HUDEP-2 (cell line): ENCODE measurements around the gene LUZP1.

ENCODE experiments used
- DNase-seq, 76 experiments: peaks; one replicate each; lab custom pipeline; 2025; ENCODE audit not compliant: unreplicated experiment in 76 of 76; lab: John Stamatoyannopoulos, UW

Gene LUZP1

DNA sequence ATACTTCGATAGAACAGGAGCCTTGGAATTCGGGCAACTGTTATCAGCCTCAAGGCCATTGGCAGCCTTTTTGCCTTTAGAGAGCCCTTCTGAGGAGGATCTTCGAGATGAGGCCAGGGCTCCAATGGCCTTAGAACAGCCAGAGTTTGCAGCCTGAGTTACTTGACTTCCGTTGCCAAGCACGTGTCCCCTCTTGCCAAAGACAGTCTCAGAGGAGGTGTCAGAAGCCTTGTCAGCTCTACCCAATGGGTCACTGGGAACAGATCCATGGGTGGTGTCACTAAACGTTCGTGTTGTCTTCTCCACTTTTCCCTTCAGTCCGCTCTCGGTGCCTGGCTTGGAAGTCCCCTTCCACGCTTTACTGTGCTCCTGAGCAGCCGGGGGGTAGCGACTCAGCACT lies 76.2 kb downstream of the LUZP1 start:
- DNase-seq: no peak

DNA sequence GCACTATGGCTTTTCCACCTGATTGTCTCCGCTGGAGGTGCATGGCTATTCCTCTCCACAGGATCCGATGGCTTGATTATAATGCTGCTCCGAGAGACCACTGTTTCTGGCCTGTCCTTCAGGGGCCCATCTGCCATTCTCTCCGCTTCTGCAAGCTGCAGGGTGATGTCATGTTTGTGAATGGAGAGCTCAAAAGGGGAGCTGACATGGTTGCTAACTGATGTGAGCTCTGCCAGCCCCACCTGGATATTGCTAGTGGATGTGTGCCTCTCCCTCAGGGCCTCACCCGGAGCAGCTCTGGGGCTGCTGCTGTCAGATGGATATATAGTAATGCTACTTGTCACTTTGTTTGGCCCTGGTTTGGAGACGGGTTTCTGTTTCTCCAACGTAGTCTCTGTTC lies 77.1 kb downstream of the LUZP1 start:
- DNase-seq: no peak

DNA sequence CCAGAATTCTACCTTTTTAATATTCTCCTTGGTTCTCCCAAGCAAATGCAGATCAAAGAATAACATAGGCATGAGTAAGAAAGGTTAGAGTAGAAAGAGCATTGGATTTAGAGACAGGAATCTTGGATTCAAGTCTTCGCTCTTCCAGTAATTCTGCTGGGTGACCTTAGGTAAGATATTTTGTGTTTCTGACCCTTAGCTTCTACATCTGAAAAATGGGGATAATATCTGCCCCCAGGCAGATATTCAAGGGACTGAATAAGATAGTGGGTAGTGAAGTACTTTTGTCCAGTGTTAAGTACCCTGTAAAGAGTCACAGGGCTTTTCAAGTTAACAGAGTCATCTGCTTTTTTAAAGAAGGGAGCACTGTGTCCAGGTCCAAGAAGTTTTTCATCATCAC lies 78.6 kb downstream of the LUZP1 start:
- DNase-seq: no peak

DNA sequence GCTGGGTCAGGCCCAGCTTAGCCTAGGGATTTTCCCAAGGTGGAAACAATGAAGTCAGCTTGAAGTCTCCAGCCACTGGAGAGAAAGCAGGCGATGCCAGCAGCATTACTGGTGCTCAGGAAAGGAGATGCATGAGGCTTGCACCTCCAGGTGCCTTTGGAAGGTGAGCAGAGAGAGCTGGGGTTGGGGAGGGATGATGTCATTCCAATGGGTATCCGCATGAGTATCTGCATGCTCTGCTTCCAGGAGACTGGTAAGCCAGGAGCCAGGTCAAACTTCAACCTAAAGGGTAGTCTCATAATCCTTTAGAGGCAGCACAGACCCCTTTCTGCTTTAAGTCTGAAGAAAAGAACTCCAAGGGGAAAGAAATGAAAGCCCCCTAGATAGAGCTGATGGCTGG lies 80.6 kb downstream of the LUZP1 start:
- DNase-seq: no peak

DNA sequence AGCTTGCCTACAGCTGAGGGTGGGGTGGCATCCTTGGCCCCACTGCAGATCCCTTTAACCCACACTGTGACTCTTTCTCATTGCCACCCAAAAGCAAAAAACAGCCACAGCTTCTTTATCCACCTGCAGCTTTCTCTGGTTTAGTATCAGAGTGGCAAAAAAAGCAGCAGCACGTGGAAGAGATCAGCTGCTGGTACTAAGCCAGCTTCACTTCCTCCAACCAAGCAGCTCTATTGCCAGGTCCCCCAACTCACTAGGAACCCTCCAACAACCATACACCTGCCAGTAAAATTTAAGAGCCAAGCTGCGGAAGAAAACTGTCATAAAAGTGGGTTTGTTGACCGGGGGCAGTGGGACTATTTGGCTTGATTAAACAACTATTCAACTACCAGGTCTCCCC lies 83.0 kb downstream of the LUZP1 start:
- DNase-seq: no peak

DNA sequence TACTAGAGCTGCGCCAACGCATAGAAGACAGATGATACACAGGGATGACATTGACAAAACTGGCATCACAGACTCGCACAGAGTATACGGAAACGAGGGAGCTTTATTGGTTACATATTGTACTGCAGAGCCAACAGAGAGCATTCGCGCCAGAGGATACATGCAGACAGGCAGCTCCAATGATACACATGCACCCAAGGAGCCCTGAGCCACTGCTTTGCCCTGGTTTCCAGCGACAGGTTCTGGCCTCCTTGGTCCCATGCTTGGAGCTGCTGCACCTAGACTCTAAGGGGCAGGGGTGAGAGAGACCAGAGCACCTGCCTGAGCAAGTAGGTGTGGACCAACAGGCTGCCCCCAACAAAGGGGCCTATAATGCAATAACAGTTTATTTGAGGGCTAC lies 83.8 kb downstream of the LUZP1 start:
- DNase-seq: no peak

DNA sequence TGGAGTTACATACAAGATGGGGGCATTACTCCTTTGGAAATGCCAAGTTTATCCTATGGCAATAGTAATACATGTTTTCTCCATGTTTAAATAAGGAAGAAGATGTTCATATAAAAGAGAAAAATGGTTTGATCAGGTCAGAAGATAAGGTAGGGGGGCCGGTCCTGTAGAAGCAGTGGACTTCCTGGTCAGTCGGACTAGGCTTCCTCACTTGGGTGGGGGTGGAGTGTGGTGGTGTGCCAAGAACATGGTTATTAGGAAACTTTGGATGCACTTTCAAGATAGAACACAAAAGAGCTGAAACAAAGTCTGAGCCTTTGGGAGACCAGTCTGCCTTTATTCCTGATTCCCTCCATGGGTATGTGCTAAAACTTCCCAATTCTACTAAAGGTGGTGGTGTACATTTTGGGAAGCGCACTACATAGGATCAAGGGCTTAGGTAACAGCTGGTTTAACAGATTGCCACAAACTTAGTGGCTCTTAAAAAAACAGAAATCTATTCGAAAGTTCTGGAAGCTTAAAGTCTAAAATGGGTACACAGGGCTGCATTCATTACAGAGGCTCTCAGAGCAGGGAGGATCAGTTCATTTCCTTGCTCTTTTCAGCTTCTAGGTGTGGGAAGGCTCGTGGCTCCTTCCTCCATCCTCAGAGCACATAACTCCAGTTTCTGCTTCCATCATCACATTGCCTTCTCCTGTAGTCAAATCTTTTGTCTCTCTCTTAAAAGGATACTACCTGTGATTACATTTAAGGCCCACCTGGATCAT lies 84.8 kb downstream of the LUZP1 start:
- no peak for DNase-seq

DNA sequence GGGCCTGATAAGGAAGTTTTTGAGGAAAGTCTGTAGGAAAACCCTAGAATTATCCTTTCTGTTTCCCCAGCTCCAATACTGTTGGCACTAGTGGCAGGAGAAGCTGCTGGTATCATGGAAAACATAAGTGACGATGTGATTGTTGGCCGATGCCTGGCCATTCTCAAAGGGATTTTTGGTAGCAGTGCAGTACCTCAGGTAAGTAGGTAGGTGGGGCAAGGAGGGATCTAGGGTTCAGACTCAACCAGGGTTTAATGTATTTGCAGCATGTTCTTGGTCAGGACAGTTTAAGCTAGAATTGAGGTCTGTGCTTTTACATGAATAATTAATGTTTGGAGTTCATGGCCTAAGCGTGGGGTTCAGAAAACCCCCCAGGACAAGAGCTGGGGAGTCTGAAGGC lies 87.3 kb downstream of the LUZP1 start:
- no peak for DNase-seq

DNA sequence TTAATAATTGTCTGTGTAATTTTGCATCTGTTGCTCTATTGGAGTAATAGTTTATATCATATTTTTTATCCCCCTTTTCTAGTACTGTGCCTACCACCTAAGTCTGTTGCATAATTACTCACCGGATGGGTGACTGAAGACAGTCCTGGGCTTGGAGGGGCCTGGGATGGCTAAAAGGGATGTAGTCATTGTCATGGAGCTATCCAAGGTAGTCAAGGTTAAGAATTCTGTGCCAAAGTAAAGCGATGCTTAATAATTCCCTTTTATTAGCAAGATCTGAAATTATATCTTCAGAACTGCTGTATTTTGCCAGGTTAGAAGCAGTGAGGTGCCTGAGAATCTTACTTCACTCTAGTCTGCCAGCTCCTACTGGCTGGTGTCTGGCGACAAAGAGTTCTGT lies 87.8 kb downstream of the LUZP1 start:
- no peak for DNase-seq

DNA sequence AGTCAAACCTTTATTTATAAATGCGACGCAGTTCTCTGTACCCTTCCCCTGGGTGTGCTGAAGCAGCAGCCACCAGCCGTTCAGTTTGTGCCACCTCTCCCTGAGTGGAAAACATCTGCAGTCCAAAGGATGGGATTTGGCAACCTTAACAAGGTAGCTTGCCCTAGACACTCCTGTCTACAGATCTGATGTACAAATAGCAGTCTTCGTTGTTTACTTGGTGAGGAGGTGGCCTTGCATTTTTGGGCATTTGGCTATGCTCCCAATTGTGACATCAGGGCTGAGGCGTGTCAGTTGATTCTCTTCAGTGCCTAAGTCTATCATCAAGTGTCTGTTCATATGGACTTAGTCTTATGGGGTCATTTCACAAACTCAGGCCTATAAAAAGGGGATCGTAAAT lies 89.6 kb downstream of the LUZP1 start:
- no peak for DNase-seq

DNA sequence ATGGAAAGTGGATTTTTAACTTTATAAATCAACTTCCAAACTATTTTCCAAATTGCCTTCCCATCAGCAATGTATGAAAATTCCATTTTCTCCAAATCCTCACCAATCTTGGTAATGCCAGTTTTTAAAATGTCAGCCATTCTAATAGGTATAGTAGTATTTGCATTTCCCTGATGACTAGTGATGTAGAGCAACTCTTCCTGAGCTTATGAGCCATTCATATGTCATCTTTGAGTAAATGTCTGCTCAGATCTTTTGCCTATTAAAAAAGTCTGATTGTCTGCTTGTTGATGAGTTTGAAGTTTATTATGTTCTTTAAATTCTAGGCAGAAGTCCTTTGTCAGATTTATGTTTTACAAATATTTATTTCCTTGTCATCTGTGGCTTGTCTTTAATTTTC lies 94.6 kb downstream of the LUZP1 start:
- DNase-seq: no peak

DNA sequence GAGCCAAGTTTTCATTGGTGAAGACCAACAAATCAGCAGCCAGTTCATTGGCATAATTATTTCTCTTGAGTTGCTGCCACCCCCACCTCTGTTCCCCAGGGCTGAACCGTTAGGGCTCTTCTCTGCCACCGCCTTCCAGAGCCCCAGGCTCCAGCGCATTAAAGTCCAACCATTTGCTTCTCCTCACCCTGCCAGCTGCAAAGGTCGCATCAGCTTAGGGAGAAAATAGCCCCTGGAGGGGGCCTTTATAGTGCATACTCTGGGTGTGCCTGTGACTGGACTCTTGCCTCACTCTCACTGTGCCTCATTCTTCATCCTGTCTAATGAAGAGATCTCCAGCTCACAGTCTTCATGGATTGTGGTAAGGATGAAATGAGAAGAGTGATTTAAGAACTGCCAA lies 99.0 kb downstream of the LUZP1 start:
- DNase-seq: no peak

DNA sequence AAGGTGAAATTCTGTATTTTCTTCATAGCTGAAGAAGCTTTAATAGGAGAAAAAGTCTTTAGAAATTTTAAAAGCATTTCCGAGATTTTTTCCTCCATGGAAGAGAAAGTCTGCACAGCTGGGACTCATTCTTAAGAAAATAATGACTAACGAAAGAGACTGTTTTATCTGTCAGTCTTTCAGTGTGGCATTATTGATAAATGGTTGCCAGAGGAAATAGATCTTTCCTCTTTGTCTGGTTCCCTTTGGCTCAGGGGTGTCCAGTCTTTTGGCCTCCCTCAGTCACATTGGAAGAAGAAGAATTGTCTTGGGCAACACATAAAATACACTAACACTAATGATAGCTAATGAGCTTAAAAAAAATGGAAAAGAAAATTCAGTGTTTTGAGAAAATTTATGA lies 99.5 kb downstream of the LUZP1 start:
- no peak for DNase-seq

DNA sequence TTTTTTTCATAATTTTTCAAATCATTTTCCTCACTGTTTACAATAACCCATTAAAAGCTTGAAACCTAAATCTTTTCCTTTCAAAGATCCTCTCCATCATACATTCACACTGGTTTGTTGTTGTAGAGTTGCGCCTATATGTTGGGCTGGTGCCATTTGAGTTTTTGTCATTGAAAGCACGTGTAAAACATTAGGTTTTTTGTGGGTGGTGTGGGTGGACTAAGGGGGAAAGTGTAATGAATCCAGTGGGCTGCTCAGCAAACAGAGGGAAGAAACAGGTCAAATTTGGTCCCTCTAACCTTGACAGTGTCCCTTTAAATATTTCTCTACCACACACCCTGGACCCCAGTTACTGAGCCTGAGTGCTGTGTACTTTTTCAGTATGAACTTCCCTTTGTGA lies 102.6 kb downstream of the LUZP1 start:
- DNase-seq: no peak

DNA sequence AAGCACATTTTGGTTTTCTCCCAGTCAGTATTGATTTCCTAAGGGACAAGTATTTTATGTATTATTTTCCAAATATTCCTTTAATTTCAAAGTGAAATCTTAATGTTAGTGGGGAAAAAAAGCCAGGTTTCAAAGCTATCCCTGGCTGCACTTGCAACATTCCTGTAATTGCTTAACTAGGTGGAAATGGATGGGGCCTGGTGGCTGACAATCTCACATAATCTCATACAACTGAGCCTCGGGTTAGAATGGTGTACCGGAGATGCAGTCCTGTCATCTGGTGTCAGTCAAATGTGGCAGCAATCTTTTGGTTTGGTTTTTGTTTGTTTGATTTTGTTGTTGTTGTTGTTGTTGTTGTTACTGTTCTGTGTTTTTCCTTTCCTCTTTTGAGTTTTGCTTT lies 103.3 kb downstream of the LUZP1 start:
- DNase-seq: no peak

DNA sequence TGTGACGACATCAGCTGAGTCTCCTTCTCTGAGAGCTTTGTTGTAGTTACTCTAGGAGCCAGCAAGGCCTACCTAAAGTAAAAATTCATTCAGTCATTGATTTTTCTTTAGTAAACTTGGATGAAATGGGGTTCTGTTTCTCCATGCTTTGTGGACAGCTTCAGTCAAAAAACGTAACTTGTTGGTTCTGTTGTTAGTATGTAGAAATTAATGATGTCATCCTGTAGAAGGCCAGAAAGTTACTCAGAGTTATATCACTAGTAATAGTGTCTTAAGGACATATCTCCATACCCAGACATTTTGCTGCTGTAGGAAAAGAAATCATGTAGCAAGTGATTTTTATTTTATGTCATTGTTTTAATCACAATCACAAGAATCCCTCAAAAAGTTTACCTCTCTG lies 106.4 kb downstream of the LUZP1 start:
- DNase-seq: no peak

DNA sequence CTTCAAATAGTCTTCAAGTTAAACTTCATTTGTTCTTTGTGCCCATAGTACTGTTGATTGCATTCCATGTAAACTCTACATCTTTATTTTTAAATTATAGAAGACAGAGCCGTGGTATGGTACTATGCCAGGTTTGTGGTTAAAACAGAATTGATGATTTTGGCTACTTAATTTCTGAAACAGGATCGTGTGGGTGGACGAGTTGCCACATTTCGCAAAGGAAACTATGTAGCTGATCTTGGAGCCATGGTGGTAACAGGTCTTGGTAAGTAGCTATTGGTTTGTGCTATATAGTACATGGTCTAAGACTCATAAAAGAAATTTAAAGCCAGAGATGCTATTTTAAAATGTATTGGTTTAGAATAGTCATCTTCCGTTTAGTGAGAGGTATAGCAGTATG lies 111.4 kb downstream of the LUZP1 start:
- DNase-seq: no peak

DNA sequence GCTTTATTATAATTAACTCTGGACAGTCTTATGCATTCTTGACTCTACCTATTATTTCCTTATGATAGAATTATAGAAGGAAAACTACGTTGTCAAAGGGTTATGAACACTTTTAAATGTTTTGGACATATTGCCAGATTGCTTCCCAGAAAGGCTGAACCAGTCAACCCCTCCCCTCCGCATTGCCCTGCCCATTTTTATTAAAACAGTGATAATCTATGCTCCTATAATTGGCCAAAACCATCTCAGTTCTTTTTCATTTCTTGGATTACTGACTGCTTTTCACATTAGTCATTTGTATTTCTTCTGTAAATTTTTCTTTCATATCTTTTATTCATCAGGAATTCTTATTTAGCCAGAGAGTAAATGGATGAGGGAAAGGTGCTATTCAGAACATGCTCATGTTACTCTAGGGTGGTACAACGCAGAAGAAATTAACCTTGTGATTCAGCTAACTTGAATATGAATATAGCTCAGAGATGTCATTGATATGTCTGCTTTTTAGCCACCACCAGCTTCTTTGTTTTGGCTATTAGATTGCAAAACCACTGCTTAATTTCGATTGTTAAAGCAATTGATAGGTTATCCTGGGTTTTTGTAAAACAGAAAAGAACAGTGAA lies 117.3 kb downstream of the LUZP1 start:
- no peak for DNase-seq

DNA sequence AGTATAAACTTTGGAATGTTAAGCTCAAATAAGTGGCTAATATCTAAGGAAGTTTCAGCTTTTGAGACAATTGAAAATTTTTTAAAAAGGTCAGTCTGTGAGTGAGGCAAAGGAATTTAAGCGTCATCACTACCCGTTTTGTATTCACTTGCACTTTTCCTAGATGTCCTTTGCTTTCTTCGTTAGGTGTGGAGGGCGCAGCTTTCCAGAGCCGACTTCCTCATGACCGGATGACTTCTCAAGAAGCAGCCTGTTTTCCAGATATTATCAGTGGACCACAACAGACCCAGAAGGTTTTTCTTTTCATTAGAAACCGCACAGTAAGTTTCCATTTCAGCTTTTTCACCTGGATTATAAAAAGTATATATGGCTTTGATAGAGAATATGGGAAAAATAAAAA lies 118.5 kb downstream of the LUZP1 start:
- no peak for DNase-seq

DNA sequence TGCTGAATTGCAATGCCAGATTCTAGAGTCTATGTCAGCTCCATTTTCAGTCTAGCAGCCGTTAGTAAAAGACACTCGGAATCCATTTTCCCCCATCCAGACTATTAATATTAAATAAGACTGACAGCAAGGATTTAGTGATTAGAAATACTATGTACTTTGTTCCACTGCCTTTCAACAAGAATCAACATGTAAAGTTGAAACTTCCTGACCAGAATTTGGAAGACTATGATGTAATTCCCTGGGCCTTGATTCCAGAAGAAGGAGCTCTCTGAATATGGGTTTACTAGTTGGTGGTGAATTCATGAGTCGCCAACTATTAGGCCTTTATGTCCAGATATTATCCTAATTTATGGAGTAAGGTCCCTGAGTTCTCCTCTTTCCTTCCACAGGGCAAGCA lies 124.6 kb downstream of the LUZP1 start:
- DNase-seq: no peak

DNA sequence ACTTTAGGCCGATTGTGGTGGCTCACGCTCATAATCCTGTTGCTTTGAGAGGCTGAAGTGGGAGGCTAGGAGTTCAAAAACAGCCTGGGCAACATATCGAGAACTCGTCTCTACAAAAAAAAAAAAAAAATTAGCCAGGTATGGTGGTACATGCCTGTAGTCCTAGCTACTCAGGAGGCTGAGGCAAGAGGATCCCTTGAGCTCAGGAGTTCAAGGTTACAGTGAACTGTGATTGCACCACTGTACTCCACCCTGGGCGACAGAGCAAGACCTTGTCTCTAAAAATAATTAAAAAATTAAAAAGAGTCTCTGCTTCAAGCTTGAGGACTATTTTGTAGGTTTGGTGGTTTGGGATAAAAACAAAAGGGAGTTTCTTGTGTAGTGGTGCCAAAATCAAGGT lies 128.1 kb downstream of the LUZP1 start:
- DNase-seq: no peak

DNA sequence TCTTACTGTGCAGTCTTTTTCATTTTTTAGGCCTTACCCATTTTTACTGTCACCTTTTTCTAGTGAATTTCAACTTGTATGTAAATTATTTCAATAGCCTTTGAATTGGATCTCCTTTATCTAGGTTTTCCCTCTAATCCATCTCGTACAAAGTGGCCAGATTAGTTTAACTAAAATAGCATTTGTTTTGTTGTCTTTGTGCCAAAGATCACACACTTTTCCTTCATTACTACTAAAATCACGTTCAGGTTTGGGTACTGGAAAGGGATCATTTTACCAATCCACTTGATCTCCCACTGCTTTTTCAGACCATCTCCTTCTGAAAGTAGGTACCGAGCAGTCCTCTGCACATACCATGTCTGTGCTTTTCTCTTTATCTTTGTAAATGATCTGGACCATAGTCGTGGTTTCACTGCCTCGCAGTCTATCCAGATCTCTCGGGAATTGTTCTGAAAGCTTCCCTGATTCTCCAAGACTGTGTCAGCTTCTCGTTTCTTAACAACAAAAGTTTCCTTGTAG lies 129.3 kb downstream of the LUZP1 start:
- no peak for DNase-seq
